Fibroblast of lung (primary cell): ENCODE results near the gene PIGZ. TPM values are rescaled to one million over a fixed set of nuclear protein-coding genes. Genes with fewer than 3 reads are reported as not detected.

Experiments
- DNase-seq, 2 donors: peaks; one replicate each; pipeline versions ENCODE4 v3.0.0 to v3.0.0-alpha.2; 2010; ENCODE audit warnings: low read depth in 2 of 2
- H2AFZ ChIP-seq: 2 replicates; pipeline ENCODE4 v1.5.1; 2012; ENCODE audit warnings: low read length, control low read depth, inconsistent platforms
- H3K27ac ChIP-seq: 2 replicates; pipeline ENCODE4 v1.5.1; 2011; ENCODE audit warnings: low read length, control low read depth; ENCODE audit not compliant: insufficient read depth
- H3K27me3 ChIP-seq: 2 replicates; pipeline ENCODE4 v1.5.1; 2011; ENCODE audit warnings: mild to moderate bottlenecking, low read length; ENCODE audit not compliant: control insufficient read depth, insufficient read depth
- H3K36me3 ChIP-seq: 2 replicates; pipeline ENCODE4 v1.5.1; 2011; ENCODE audit warnings: low read length; ENCODE audit not compliant: control insufficient read depth, insufficient read depth
- H3K4me1 ChIP-seq: 2 replicates; pipeline ENCODE4 v1.5.1; 2011; ENCODE audit warnings: low read length; ENCODE audit not compliant: control insufficient read depth, insufficient read depth; ENCODE audit errors: extremely low read depth
- H3K4me2 ChIP-seq: 2 replicates; pipeline ENCODE4 v1.5.1; 2011; ENCODE audit warnings: low read length, control low read depth; ENCODE audit not compliant: insufficient read depth; ENCODE audit errors: extremely low read depth
- H3K4me3 ChIP-seq, 4 experiments: fragments of 200-600 bp in 1 of 4; sonication (generic) in 1 of 4; replicated peaks in 1 of 4; 2 replicates each; pipeline ENCODE4 v1.5.1; 2011 to 2016; ENCODE audit warnings: low read length in 4 of 4, low read depth in 3 of 4, mild to moderate bottlenecking in 3 of 4, control low read depth in 2 of 4, inconsistent platforms in 1 of 4, mixed read lengths in 1 of 4; ENCODE audit not compliant: insufficient read depth in 1 of 4; ENCODE audit errors: control extremely low read depth in 1 of 4
- H3K79me2 ChIP-seq: 2 replicates; pipeline ENCODE4 v1.5.1; 2012; ENCODE audit warnings: mild to moderate bottlenecking, low read length, inconsistent platforms; ENCODE audit not compliant: control insufficient read depth, insufficient read depth
- H3K9ac ChIP-seq: 2 replicates; pipeline ENCODE4 v1.5.1; 2011; ENCODE audit warnings: mild to moderate bottlenecking, low read length, control low read depth; ENCODE audit not compliant: insufficient read depth
- H3K9me3 ChIP-seq: 2 replicates; pipeline ENCODE4 v1.5.1; 2012; ENCODE audit warnings: low read depth, low read length; ENCODE audit not compliant: control insufficient read depth, insufficient read depth
- H4K20me1 ChIP-seq: 2 replicates; pipeline ENCODE4 v1.5.1; 2011; ENCODE audit warnings: low read length; ENCODE audit not compliant: control insufficient read depth, insufficient read depth; ENCODE audit errors: extremely low read depth
- CTCF ChIP-seq, 2 donors: IDR thresholded peaks in 1 of 2; conservative IDR thresholded peaks in 1 of 2; 1 replicate in 1 of 2; 2 replicates in 1 of 2; pipeline ENCODE4 v1.5.1; 2011 to 2012; ENCODE audit warnings: low read length in 2 of 2, control low read depth in 1 of 2, inconsistent platforms in 1 of 2, low read depth in 1 of 2, mild to moderate bottlenecking in 1 of 2
- EZH2 ChIP-seq: IDR thresholded peaks from 2 replicates; pipeline ENCODE4 v1.5.1; 2012; ENCODE audit warnings: low read length, control low read depth, mild to moderate bottlenecking; ENCODE audit errors: missing control alignments
- polyA plus RNA-seq, 2 donors: library from polyadenylated mRNA; depleted of rRNA in 1 of 2; stranded (reverse) in 1 of 2; unstranded in 1 of 2; fragments of >200 nt; gene quantifications; 2 replicates each; pipeline ENCODE4 v1.2.1, GENCODE V29; 2011 to 2012; ENCODE audit warnings: missing spikeins in 1 of 2
- total RNA-seq: library from RNA; depleted of rRNA; stranded (reverse); fragments of >200 nt; gene quantifications from 2 replicates; pipeline ENCODE4 v1.2.1, GENCODE V29; 2014

The PIGZ gene
- total and polyA plus RNA-seq, 2 donors (not counting 1 experiment from before 2014, with no cell fraction given), result 0.66 to 2.0 TPM

GRCh38 chr3:196981657-196982056, 13.0 kb upstream of the PIGZ start:
- H3K4me1 ChIP-seq, result no peaks in the 10 kb centered on the region
- no peak overlapping the region for H3K9ac ChIP-seq
- H3K79me2 ChIP-seq, result no peaks in the 10 kb centered on the region
- no peak overlapping the region for H3K4me2 ChIP-seq
- no peak overlapping the region for H2AFZ ChIP-seq
- no peaks in the 10 kb centered on the region for H3K27me3 ChIP-seq
- H3K9me3 ChIP-seq, result no peaks in the 10 kb centered on the region
- no peaks in the 10 kb centered on the region for H3K36me3 ChIP-seq
- no peak overlapping the region for H3K4me3 ChIP-seq
- no peak overlapping the region for H3K27ac ChIP-seq
- H4K20me1 ChIP-seq, result no peaks in the 10 kb centered on the region
- no peak for TF ChIP-seq EZH2
- TF ChIP-seq CTCF (conservative IDR thresholded peaks at IDR 0.05 in 1 of 2, IDR thresholded peaks at IDR 0.05 in 1 of 2; ENCODE audit: low read depth in 1 of 2, low read length in 2 of 2), result no peak
- no peak for DNase-seq

DNA sequence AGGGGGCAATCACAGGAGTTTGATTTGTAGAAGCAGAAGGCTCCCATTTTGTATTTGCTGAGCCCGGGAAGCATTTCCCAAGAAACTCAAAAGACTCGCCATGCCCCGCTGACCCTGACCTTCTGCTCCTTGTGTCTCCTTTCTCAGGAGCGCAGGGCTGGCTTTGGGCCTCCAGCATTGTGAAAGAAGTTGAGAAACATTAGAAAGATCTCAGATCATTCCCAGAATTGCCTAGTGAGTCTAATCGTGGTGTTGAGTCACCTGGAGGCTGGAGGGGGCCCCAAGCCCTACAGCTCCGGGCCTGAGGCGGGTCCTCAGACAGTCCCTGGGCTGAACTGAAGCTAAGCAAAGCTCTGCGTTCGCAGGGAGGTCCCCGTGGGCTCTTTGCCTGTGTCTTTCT, 10.9 kb upstream of the PIGZ start:
- Histone ChIP-seq H3K4me1 (no peaks in the 10 kb centered on the region), H3K9ac (no peak overlapping the region), H3K27ac (no peak overlapping the region), H3K79me2 (no peaks in the 10 kb centered on the region), H4K20me1 (no peaks in the 10 kb centered on the region), H3K27me3 (no peaks in the 10 kb centered on the region), H3K36me3 (no peaks in the 10 kb centered on the region), H3K4me2 (no peak overlapping the region), H2AFZ (no peak overlapping the region), H3K4me3 (no peak overlapping the region), H3K9me3 (no peaks in the 10 kb centered on the region)
- DNase-seq, result peak; percentile 33 to 84
- TF ChIP-seq EZH2 (no peak), CTCF (conservative IDR thresholded peaks at IDR 0.05 in 1 of 2, IDR thresholded peaks at IDR 0.05 in 1 of 2; ENCODE audit: low read depth in 1 of 2, low read length in 2 of 2) (no peak)

DNA sequence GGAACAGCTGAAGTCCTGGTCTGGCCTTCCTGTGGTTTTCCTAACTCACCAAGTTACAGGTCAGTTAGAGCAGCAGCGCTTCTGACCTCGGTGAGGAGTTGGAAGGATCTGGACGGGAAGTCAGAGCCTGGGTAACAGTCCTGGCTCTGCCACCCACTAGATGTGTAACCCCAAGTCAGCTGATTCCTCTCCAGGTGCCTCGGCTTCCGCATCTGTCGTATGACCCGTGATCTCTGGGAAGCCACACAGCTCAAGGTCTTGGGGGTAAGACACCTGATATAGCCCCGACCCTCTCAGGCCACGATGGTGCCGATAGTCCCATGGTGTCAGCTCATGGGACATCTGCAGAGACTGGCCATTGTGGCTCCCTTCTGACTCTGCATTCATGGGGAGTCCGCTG, 8.3 kb upstream of the PIGZ start:
- H3K4me2 ChIP-seq, result no peak overlapping the region
- no peaks in the 10 kb centered on the region for H3K36me3 ChIP-seq
- no peak overlapping the region for H3K27ac ChIP-seq
- no peaks in the 10 kb centered on the region for H3K27me3 ChIP-seq
- no peaks in the 10 kb centered on the region for H3K79me2 ChIP-seq
- no peak for TF ChIP-seq EZH2
- no peak for TF ChIP-seq CTCF (conservative IDR thresholded peaks at IDR 0.05 in 1 of 2, IDR thresholded peaks at IDR 0.05 in 1 of 2; ENCODE audit: low read depth in 1 of 2, low read length in 2 of 2)
- no peak overlapping the region for H3K9ac ChIP-seq
- H4K20me1 ChIP-seq, result no peaks in the 10 kb centered on the region
- H3K9me3 ChIP-seq, result no peaks in the 10 kb centered on the region
- H3K4me3 ChIP-seq, result no peak overlapping the region
- no peak for DNase-seq
- H3K4me1 ChIP-seq, result no peaks in the 10 kb centered on the region
- no peak overlapping the region for H2AFZ ChIP-seq
